ENCODE measurements around the gene CCDC6. TPM values are rescaled to one million over a fixed set of nuclear protein-coding genes. Genes with fewer than 3 reads are reported as not detected.

The CCDC6 gene
- polyA plus RNA-seq, 3 donors = 4.2 to 13.5 (median 6.2) TPM

DNA sequence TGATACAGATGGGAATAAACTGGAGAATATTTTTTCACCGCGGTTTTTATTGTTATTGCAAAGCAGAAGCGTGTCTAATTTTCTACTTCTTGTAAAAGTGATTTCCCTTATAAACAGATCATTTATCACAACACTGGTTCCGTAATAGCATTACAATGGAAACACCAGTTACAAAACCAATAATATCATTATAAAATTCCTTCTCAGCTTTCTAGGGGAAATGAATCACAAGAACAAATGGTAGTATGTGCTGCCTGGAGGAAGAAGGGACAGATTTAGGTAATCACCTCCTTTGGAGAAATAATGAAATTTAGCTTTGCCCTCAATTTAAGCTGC is 2.4 kb upstream of the CCDC6 start:
- Mint-ChIP-seq H3K9me3 (peaks cover 4 to 8% (median 7%) of the 10 kb centered on the region in 7 donors), H3K4me3 (peak overlapping the region; percentile 72 to 86), H3K27me3 (ENCODE audit: low read depth in 3 of 3) (peaks cover 0 to 4% (median 2%) of the 10 kb centered on the region in 3 donors), H3K36me3 (no peaks in the 10 kb centered on the region), H3K4me1 (peaks cover 40% of the 10 kb centered on the region), H3K27ac (peak overlapping the region in 2 of 7 donors; percentile 34 to 91)
- no peaks in the 10 kb centered on the region for H3K36me3 ChIP-seq (replicated peaks in 1 of 2; ENCODE audit: control insufficient read depth in 1 of 2, insufficient read depth in 2 of 2, low read length in 2 of 2)
- DNase-seq = no peak
- H3K4me2 ChIP-seq (replicated peaks; ENCODE audit: extremely low read depth, low read length, poor library complexity, severe bottlenecking) = peak overlapping the region; percentile 93
- H2AFZ ChIP-seq (ENCODE audit: insufficient read depth, low read depth, low read length, poor library complexity, severe bottlenecking) = peak overlapping the region; percentile 83
- no peaks in the 10 kb centered on the region for H3K9me3 ChIP-seq (replicated peaks in 1 of 2; ENCODE audit: control insufficient read depth in 1 of 2, insufficient read depth in 1 of 2, low read length in 2 of 2)
- no CpG with 5 or more reads among the region's 4 CpGs for WGBS (ENCODE audit: insufficient coverage)
- intact Hi-C loops (cut with micrococcal nuclease) = loop anchor here (10.0 kb wide), 3 partner anchors 74 to 1644 kb away; partner anchors contain the start of genes CISD1 (in 1 of the 2) and IPMK (in 1 of the 2)
- H3K9ac ChIP-seq (ENCODE audit: insufficient read depth, low read length, poor library complexity, severe bottlenecking) = no peak overlapping the region
- peak overlapping the region in 2 of 3 experiments; percentile 71 to 83 for H3K4me3 ChIP-seq (replicated peaks in 1 of 3; ENCODE audit: low read depth in 2 of 3, low read length in 3 of 3)
- TF ChIP-seq, protein P1, sequence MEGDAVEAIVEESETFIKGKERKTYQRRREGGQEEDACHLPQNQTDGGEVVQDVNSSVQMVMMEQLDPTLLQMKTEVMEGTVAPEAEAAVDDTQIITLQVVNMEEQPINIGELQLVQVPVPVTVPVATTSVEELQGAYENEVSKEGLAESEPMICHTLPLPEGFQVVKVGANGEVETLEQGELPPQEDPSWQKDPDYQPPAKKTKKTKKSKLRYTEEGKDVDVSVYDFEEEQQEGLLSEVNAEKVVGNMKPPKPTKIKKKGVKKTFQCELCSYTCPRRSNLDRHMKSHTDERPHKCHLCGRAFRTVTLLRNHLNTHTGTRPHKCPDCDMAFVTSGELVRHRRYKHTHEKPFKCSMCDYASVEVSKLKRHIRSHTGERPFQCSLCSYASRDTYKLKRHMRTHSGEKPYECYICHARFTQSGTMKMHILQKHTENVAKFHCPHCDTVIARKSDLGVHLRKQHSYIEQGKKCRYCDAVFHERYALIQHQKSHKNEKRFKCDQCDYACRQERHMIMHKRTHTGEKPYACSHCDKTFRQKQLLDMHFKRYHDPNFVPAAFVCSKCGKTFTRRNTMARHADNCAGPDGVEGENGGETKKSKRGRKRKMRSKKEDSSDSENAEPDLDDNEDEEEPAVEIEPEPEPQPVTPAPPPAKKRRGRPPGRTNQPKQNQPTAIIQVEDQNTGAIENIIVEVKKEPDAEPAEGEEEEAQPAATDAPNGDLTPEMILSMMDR (IDR thresholded peaks at IDR 0.05) = no peak
- peaks cover 23% of the 10 kb centered on the region for H4K20me1 ChIP-seq (ENCODE audit: insufficient read depth, low read length)
- no peaks in the 10 kb centered on the region for H3K27me3 ChIP-seq (ENCODE audit: control insufficient read depth in 2 of 2, insufficient read depth in 2 of 2, low read length in 2 of 2)
- peak overlapping the region in 1 of 2 donors; percentile 48 for H3K27ac ChIP-seq (ENCODE audit: low read depth in 1 of 2, low read length in 2 of 2)
- peaks cover 36 to 43% of the 10 kb centered on the region in 2 donors for H3K4me1 ChIP-seq (ENCODE audit: control insufficient read depth in 1 of 2, insufficient read depth in 2 of 2, low read length in 2 of 2)
- H3K79me2 ChIP-seq (ENCODE audit: insufficient read depth, low read length) = peaks cover 24% of the 10 kb centered on the region

DNA sequence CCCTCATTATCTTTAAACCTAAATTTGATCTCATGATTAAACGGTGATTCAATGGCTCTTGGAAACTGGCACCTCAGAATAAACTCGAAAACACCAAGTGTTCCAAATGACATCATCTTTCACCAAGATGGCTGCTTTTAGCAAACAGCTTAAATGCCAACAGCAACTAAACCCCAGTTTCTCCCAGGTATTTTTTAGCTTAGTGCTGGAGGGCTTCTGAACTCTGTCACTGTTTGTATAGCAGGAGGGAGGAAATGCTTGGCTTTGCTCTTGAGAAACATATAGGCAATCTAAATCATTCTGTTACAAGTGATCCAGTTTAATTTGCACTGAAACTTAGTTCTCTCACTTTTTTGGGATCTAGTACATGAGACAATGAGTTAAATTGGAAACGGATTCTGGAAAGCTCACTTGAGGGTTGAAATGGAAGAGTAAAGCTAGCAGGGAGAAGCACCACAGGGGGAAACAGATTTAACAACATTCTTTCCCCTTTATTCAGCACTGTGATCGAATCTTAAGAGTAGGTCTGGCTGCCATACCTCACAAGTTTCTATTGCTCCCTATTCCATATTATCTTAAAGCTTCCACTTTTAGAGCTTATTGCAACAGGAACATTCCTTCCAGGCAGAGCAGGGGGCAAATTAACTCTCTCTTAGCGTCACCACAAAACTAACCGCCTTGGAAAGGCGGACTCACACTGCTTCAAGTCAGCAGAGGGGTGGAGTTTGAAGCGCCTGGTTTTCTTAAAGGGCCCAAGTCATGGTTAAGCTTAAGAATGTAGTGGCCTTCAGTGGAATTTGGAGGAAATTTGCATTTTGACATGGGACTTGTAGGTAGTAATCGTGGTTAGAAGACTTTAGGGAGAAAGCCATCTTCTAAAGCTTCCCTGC is 1.8 kb upstream of the CCDC6 start:
- Mint-ChIP-seq H3K9me3 (peaks cover 0 to 5% (median 2%) of the 10 kb centered on the region in 7 donors), H3K36me3 (no peaks in the 10 kb centered on the region), H3K27ac (peak overlapping the region; percentile 26 to 91 (median 56)), H3K4me1 (peaks cover 46% of the 10 kb centered on the region), H3K27me3 (ENCODE audit: low read depth in 3 of 3) (peaks cover 0 to 4% (median 2%) of the 10 kb centered on the region in 3 donors), H3K4me3 (peak overlapping the region; percentile 72 to 86)
- no peaks in the 10 kb centered on the region for H3K27me3 ChIP-seq (ENCODE audit: control insufficient read depth in 2 of 2, insufficient read depth in 2 of 2, low read length in 2 of 2)
- WGBS (ENCODE audit: insufficient coverage) = 5% methylated on average over 3 of the region's 9 CpGs
- H3K9ac ChIP-seq (ENCODE audit: insufficient read depth, low read length, poor library complexity, severe bottlenecking) = peak overlapping the region; percentile 10
- H3K79me2 ChIP-seq (ENCODE audit: insufficient read depth, low read length) = peaks cover 30% of the 10 kb centered on the region
- peak in 2 of 3 donors; percentile 20 to 25 for DNase-seq
- TF ChIP-seq, protein P1 (IDR thresholded peaks at IDR 0.05) = no peak
- H2AFZ ChIP-seq (ENCODE audit: insufficient read depth, low read depth, low read length, poor library complexity, severe bottlenecking) = peak overlapping the region; percentile 83
- H3K4me1 ChIP-seq (ENCODE audit: control insufficient read depth in 1 of 2, insufficient read depth in 2 of 2, low read length in 2 of 2) = peaks cover 43 to 48% of the 10 kb centered on the region in 2 donors
- H3K27ac ChIP-seq (ENCODE audit: low read depth in 1 of 2, low read length in 2 of 2) = peak overlapping the region in 1 of 2 donors; percentile 48
- intact Hi-C loops (cut with micrococcal nuclease) = loop anchor here (10.0 kb wide), 3 partner anchors 73 to 1643 kb away; partner anchors contain the start of genes CISD1 (in 1 of the 2) and IPMK (in 1 of the 2)
- no peaks in the 10 kb centered on the region for H3K36me3 ChIP-seq (replicated peaks in 1 of 2; ENCODE audit: control insufficient read depth in 1 of 2, insufficient read depth in 2 of 2, low read length in 2 of 2)
- peak overlapping the region; percentile 25 to 83 (median 71) for H3K4me3 ChIP-seq (replicated peaks in 1 of 3; ENCODE audit: low read depth in 2 of 3, low read length in 3 of 3)
- H4K20me1 ChIP-seq (ENCODE audit: insufficient read depth, low read length) = peaks cover 25% of the 10 kb centered on the region
- H3K4me2 ChIP-seq (replicated peaks; ENCODE audit: extremely low read depth, low read length, poor library complexity, severe bottlenecking) = peak overlapping the region; percentile 93
- H3K9me3 ChIP-seq (replicated peaks in 1 of 2; ENCODE audit: control insufficient read depth in 1 of 2, insufficient read depth in 1 of 2, low read length in 2 of 2) = no peaks in the 10 kb centered on the region
